ENCODE measurements around the gene PARD3B.

PARD3B gene

DNA sequence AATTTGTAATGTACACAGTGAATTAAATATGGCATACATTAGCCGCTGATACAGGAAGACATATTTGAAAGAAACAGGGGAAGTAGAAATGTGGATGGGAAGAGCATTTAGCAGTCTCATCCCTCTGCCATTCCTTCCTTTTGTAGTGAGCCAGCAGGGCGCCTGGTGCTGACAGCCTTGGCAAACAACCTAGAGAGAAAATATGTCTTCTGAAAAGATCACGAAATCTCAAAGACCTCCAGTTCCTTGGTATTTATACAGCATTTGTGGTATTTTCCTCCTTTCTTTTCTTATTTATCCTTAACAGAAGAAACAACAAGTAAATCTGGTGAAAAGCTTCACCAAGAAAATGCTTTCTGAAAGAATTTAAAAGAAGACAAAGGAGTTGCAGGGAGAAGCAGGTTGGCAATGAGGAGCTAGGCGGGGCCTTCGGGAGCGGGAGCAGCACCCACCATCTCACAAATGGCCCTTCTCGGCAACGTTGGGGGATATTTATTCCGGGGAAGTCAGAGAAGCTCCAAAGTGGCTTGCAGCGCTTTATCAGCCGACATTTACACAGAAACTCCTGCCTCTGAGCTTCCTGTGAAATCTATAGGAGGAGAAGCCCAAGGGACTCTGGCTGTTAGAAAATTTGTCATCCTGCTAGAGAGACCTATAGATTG lies 731.0 kb downstream of the PARD3B start:
- no peak for DNase-seq (ENCODE audit: low spot score)

DNA sequence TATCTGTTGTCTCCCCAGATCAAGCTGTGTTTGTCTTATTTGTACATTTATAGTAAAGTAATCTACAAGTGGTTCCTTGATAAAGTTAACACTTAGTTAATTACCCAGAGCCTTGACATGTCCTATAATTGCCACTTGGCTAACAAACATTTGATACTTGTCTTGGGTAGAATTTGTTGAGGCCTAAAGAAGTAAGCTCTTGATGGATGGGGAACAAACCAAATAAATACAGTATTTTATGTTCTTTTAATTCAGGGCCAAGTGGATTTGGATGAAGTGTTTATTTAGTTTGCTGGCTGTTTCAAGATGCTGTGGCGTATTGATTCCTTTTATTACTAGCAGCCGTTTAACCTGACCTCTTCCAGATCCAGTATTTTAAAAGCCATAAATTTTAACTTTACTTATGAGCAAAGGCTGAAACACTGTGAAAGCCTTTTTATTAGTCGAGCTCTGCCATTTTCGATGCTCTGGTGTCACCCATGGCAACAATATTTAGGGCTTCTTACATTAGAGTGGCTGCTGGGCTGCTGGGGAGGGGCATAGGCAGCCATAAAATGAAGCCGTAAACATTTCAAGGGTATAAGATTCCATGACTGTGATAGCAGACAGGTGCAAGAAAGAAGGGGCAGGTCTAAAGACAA lies 735.4 kb downstream of the PARD3B start:
- no peak for DNase-seq (ENCODE audit: low spot score)

DNA sequence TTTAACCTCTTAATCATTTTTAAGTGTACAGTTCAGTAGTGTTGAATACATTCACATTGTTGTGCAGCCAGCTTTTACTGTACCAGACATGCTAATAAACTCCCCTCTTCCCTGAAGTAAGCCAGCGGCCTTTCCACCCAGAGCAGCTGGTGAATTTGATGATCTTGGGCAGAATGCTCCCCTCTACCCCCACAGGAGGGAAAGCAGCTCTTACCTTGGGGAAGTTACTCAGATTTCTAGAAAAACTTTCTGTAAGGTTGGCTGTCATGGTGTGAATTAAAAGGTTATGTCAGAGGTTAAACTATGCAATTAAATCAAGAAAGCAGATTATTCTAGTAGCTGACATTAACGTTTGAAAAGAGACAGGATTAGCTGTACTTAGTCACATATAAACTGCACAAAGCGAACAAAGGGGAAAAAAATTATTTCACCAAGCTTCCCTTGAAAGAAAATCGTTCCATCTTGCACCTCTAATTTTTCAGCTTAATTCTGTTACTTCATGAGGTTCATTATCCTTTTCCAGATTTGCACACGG lies 738.5 kb downstream of the PARD3B start:
- DNase-seq (ENCODE audit: low spot score) = no peak

DNA sequence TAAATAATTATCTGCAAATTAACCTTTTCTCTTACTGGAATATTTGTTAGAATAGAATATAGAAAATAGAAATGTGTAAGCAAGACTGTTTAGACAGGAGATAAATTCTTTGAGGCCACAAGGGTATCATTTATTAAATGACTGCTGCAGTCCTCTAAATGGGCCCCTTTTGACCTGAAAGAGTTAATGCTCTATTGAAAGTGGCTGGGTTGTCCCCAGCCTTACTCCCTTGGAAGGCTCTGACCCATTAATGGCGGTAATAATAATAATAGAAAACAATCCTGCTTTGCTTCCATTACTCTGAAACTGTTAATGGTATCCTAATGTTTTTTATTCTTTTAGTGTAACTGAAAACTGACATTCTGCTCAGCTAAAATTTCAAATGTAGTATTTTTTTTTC lies 739.1 kb downstream of the PARD3B start:
- no peak for DNase-seq (ENCODE audit: low spot score)

DNA sequence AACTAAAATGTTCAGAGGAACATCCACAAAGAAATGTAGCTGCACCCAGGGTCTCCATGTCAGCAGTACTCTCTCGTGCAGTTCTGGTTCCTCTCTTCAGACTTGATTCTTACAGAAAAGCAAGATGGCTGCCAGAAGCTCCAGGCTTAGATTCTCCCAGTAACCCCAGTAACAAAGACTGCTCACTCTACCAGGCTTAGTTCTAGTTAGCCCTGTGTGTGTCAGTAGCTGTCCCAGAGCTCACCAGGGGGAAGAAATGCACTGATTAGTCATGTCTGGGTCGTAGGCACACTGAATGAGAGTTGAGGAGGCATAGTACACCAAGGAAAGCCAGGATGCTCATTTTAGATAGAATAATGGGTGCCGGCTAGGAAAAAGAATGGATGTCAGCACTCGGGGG lies 742.0 kb downstream of the PARD3B start:
- no peak for DNase-seq (ENCODE audit: low spot score)

DNA sequence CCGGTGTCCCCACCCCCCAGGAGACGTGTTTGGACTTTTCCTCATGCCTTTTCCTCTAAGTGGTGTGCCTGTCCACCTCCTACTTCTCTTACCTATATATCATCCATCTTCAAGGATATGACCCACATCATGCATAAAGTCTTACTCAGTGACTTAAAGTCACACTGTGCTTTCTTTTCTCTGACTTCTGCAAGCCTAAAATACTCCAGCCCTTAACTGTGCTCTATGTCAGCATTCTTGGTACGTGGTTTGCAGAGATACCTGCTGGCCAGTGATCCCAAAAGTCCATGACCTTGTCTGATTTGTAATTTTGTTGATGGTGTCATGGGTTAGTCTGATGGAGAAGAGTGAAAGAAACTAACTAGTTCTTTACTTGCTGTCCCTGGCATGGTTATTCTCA lies 743.4 kb downstream of the PARD3B start:
- no peak for DNase-seq (ENCODE audit: low spot score)

DNA sequence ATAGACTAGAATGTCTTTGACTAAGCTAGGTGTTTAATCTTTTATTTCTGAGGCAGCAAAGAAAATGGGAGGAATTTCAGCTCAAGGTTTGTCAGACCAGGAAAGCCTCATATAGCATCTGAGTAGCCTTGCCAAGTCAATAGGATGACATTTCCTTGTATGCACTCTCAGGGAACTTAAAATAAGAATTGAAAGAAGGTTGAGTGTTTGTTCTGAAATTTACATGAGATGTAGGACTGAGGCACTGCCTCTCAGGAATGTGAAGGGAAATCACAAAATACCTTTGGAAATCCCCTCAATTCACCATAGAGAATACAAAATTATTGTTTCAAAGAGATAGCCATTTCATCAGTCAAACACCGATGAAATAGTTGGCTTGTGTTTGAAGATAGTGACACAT lies 745.0 kb downstream of the PARD3B start:
- no peak for DNase-seq (ENCODE audit: low spot score)

DNA sequence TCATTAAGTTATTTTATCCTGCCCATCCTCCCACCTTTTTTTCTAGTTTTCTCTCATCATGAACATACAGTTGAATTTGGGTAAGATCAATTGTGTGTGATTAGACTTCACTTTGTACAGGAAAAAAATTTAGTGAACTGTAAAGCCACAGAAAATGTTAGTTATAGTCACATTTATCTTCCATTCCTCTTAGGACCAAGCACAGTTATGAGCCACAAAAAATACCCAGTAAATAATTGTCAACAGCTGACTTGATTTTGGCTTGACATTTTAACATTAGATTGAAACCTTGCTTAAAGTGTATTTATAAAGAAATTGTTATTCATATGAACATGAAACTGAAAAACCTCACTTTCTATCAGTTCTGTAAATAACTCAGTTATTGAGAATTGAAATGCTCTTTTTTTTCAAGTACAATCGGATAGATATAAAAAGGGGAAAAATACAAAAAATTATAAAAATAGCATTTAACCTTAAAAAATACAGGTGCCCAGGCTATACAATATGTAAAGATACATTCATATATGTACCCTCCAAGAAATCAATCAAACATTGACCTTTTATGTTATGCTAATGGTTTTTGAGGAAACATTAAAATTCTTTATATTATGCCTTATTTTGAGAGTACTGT lies 747.5 kb downstream of the PARD3B start:
- DNase-seq (ENCODE audit: low spot score) = no peak

DNA sequence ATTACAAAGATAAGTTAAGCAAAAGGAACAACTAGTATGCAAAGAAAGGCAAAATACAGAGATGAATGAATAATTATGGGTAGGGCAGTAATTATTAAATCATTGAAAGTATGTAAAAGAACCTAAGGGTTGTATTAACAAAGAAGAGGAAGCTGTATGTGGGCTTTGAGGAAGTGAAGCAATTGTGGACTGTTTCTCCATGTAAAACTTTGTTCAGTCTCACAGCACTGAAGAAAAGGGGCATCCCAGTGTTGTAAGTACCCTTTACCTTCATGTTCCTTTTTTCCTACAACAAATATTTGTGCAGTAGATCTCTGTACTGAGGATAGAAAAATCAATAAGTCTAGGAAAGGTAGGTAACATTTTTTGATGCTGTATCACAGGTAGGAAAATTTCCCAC lies 748.3 kb downstream of the PARD3B start:
- DNase-seq (ENCODE audit: low spot score) = no peak

DNA sequence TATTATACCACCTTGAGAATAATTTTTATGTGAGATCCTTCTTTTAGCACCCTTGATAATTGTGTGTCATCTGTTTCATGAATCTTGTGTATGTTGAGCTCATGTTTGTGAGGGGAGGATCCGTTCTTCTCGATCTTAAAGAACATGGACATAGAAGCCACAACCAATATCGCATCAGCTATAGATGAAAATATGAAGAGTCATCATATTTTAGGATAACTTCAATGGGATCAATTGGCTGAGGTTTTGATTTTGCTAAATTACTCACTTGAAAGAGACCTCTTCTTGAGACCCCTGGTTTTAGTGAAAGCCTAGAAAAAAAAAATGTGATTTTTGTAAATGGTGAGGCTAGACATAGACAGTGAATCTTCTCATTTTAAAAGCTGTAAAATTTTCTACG lies 751.7 kb downstream of the PARD3B start:
- no peak for DNase-seq (ENCODE audit: low spot score)

DNA sequence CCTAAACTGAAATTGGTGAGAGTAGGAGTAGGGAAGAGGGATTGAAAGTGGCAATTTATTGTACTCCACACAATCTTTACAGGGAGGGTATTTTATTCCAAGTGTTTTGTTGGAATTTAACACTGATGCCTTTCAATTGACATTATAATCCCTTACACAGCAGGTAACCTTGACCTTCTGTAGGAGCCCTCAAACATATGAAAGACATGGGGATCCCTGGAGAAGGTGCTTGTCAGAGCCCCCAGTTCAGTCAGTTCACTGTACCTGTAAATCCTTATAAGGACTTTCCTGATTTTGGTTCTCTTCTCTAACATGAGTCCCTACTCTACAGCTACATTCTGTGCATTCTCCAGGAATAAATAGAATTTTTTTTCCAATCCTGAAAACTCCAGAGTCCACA lies 752.1 kb downstream of the PARD3B start:
- DNase-seq (ENCODE audit: low spot score) = no peak

DNA sequence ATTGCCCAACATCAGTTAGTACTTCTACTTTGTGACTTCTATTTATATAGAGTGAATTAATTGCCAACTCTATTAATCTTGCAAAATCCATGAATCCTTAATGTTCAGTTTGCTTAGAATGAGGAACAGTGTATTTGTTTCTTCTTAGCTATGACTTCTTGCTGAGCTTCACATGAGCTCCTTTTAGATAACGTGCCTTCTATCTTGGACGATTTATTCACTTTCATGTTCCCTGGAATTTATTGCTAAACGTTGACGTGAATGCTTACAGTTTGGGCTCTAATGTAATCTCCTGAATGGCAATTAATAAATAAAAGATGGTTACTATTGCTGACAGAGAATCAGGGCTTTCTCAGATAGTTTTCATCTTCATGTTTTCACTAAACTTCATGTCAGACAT lies 752.6 kb downstream of the PARD3B start:
- no peak for DNase-seq (ENCODE audit: low spot score)

DNA sequence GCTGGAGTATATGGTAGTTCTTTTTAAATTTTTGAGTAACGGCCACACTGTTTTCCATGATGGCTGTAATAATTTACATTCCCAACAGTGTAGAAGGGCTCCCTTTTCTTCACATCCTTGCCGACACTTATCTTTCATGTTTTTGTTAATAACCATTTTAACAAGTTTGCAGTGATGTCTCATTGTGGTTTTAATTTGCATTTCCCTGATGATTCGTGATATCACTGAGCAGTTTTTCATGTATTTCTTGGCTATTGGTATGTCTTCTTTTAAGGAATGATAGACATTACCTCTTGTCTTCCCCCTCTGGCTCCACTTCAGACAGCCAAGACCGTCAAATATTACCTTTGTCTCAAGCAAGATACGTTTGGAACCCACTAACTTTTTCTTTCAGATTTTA lies 765.9 kb downstream of the PARD3B start:
- DNase-seq (ENCODE audit: low spot score) = no peak

DNA sequence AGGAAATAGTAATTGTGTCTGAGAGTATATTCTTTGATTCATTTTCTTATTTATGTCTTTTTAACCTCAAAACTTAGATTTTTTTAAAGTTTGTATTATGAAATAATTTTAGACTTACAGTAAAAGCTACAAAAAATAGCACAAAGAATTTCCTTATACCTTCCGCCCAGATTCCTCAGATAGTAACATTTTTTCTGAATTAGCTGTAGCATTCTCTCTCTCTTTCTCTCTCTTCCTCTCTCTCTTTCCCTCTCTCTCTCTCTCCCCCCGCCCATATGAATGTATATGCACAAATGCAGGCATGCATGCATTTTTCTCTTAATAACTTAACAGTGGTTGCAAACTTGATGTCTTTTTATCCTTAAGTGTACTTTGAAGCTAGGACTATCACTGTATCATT lies 776.0 kb downstream of the PARD3B start:
- DNase-seq (ENCODE audit: low spot score) = no peak

DNA sequence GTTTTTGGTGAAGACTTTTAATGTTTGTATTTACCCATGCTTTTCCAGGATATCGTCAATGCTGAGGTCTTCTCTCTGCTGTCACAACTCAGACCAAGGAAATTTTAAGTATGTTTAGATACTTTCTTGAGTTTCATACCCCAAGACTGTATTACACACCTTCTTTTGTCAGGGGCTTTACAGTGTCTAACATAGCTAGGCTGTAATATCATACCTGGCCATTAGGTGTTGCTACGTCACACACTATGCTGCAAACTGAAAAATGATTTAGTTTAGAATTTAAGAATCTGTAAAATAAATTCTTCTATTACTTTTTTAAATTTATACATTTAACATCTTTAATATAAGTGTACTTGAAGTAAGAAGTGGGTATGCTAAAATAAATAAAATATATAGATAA lies 778.7 kb downstream of the PARD3B start:
- no peak for DNase-seq (ENCODE audit: low spot score)

DNA sequence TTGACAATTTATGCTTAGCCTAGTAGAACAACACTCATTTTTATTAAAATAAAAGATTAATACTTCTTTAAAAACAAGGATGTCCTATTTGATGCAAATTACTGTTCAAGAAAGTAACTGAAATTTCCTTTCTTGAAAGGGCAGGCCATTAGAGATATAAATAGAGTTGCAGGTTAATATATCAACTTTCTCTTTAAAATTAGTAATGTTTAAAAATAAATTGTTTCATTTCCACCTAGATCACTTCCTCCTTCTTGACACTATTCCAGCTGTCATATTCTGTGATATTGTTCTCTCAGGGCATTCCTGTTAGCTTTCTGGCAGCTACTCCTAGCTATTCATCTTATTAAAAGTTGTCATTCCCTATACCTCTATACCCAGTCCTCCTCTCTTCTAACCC lies 779.1 kb downstream of the PARD3B start:
- DNase-seq (ENCODE audit: low spot score) = no peak

DNA sequence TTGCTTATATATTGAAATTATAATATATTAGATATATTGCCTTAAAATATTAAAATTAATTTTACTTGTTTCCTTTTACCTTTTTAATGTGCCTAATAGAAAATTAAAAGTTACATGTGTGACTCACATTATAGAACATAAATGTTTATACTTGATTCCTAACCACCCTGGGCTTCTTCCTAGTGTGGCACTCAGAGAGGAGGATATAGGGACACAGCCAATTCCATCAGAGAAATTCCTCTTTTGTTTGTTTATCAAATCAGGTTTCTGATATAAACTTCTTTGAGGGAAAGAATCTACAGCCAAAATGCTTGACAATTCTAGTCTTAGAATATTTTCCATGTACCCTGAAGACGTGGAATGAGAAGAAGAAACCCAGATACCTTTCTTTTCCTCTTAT lies 788.1 kb downstream of the PARD3B start:
- no peak for DNase-seq (ENCODE audit: low spot score)

DNA sequence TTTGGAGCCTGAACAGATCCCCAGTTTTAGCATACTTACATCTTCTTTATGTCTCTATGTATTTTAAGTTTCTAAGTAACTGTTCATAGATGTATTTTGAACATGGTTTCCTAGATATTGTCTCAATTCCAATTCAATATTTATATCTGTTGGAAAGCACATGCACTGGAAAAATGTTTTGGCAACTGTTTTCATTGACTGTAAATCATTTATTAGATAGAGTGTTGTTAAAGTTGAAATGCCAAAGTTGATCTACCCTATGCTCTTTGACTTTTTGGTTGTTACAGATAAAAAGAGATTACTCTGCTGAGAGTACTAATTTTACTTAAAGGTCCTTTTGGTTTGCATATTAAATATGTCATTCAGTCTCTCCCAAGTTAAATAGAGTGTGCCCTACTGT lies 792.0 kb downstream of the PARD3B start:
- DNase-seq (ENCODE audit: low spot score) = no peak

DNA sequence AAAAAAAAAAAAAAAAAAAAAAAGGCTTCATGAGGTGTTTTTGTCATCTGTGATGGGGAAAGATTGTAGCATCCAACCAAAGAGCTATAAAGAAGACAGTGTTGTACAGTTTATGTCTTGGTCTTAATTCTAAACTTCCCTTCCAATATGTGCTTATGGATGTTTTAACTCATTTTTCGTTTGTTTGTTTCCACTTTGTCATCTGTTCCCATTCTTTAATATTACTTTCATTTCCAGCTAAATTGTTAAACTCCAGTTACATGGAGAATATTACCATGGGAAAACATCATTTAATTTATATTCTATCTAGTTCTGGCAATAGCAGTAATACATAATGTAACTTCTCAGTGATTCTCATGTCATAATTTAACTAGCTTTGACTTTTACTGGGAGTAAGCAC lies 792.9 kb downstream of the PARD3B start:
- no peak for DNase-seq (ENCODE audit: low spot score)

DNA sequence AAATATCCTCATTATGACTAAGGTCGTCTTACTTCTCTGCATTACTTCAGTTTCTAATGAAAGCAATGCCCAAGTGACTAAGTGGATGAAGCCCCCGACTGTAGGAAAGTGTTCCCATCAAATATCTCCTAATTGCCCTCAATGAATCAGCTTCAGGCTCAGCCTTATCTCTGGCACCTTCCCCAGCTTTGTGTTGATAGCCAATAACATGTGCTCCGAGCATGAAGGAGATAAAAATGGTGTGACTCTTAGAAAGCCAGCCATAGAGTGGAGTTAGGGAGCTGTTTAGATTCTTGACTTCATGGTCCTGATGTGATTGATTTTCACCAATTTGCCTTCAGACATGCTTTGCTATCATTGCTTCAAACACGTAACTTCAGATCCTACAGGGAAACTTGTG lies 797.8 kb downstream of the PARD3B start:
- DNase-seq (ENCODE audit: low spot score) = no peak

DNA sequence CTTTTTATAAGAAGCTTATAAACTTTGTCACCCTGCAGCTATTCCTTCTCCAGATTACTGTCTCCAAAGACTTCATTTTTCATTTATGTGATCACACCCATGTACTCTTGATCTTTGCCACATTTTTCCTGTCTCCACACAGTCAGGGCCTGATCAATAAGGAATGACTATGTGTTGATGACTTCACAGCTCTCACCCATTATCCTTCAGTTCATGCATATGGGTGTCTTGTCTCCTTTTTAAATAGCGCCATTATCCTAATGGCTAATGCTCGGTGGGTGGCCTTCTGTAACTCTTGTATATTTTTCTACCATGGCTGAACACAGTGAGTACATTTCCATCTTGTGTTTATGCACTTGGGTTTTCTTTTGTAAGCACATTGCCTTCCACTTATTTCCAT lies 801.4 kb downstream of the PARD3B start:
- no peak for DNase-seq (ENCODE audit: low spot score)

DNA sequence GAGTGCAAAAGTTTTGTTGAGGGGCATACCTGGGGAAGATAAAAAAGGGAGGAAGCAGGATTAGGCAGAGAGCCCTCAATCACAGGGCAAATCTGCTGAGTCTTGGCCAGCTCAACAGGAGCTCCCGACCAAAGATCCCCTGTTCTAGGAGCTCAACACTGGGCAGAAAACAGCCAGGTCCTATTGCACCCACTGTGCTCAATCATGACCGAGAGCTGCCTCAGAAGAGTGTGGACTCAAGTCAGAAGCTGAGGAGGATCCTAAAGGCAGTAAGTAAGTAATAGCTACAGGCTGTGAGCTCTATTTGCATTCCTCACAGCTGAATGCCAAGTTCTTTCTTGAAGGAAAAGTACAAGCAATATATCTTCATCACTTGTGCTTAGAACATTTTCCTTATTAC lies 802.6 kb downstream of the PARD3B start:
- no peak for DNase-seq (ENCODE audit: low spot score)

DNA sequence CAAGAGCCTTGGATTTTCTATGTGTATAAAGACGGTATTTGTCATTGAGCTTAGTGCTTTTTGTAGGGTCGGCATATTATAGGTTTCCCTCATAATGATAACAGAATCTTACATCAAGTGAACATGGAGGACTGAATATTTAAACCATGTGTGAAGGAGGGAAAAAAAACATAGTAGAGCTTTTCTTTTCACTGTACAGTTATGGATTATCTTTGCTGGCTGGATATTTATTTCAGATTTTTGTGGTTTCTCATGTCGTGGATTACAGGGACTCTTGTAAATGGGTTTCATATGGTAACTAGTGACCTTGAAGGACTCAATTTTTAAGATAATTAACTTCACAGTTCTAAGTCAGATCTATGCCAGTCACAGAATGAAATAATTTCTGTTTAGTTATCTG lies 806.8 kb downstream of the PARD3B start:
- no peak for DNase-seq (ENCODE audit: low spot score)

DNA sequence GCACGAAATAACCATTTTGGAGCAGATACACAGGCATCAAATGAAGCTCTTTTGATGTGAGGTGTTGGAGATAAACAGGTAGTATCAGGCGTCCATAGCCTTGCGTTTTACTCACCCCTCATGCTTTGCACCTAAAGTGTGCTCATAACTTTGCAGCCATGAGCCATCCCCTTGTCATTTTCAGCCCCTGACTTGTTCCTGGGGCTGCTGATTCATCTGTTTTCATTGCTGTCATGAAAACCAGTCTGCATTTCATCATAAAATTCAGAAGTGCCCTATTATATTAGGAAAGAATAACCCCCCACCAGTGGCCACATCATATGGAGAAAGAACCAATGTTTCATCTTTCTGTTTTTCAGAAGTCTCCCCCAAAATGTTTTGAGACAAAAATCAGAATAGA lies 807.3 kb downstream of the PARD3B start:
- no peak for DNase-seq (ENCODE audit: low spot score)

Measured in LoVo (cell line).